Neural cell (in vitro differentiated cells): ENCODE results near the gene SLX4IP. TPM values are rescaled to one million over a fixed set of nuclear protein-coding genes. Genes with fewer than 3 reads are reported as not detected.
A peak's percentile ranks its signal among the peaks of the same experiment; 100 is the strongest.

ENCODE experiments used
- H2AFZ ChIP-seq: fragments of 200-600, 300-800 bp; sonication (generic), shearing (Covaris generic); 2 replicates; pipeline ENCODE4 v1.6.0; 2014; ENCODE audit warnings: low read depth, mild to moderate bottlenecking, antibody characterized with exemption, low read length, moderate library complexity
- H3F3A ChIP-seq: fragments of 200-600 bp; shearing (Covaris generic); 2 replicates; pipeline ENCODE4 v1.6.1; 2016; ENCODE audit warnings: mild to moderate bottlenecking, moderate library complexity, mixed read lengths, antibody characterized with exemption, low read length; ENCODE audit not compliant: insufficient read depth, poor library complexity, severe bottlenecking
- H3K27ac ChIP-seq: fragments of 200-600, 300-800 bp; sonication (generic), shearing (Covaris generic); 2 replicates; pipeline ENCODE4 v1.5.1; 2014; ENCODE audit warnings: mild to moderate bottlenecking, low read length, moderate library complexity
- H3K27me3 ChIP-seq: fragments of 300-800, 200-600 bp; sonication (generic), shearing (Covaris generic); 2 replicates; pipeline ENCODE4 v1.6.0; 2014; ENCODE audit warnings: mild to moderate bottlenecking, low read depth, low read length, moderate library complexity; ENCODE audit not compliant: insufficient read depth
- H3K36me3 ChIP-seq: fragments of 300-800, 200-600 bp; sonication (generic), shearing (Covaris generic); 2 replicates; pipeline ENCODE4 v1.5.1; 2014; ENCODE audit warnings: mild to moderate bottlenecking, antibody characterized with exemption, low read length, moderate library complexity; ENCODE audit not compliant: insufficient read depth
- H3K4me2 ChIP-seq: fragments of 300-800, 200-600 bp; sonication (generic), shearing (Covaris generic); 2 replicates; pipeline ENCODE4 v1.6.0; 2014; ENCODE audit warnings: mild to moderate bottlenecking, low read length
- H3K4me3 ChIP-seq: fragments of 300-800, 200-600 bp; sonication (generic), shearing (Covaris generic); 2 replicates; pipeline ENCODE4 v1.5.1; 2014; ENCODE audit warnings: mild to moderate bottlenecking, low read length, moderate library complexity
- H3K79me2 ChIP-seq: fragments of 200-600 bp; shearing (Covaris generic); replicated peaks from 2 replicates; pipeline ENCODE4 v1.6.0; 2014; ENCODE audit warnings: mild to moderate bottlenecking, low read length, moderate library complexity; ENCODE audit not compliant: insufficient read depth
- H3K9ac ChIP-seq: fragments of 300-800, 200-600 bp; sonication (generic), shearing (Covaris generic); 2 replicates; pipeline ENCODE4 v1.6.1; 2016; ENCODE audit warnings: mild to moderate bottlenecking, low read length, mixed read lengths
- H3K9me2 ChIP-seq: fragments of 200-600 bp; shearing (Covaris generic); 2 replicates; pipeline ENCODE4 v1.6.1; 2016; ENCODE audit warnings: mild to moderate bottlenecking, low read length, mixed read lengths; ENCODE audit not compliant: insufficient read depth
- H3K9me3 ChIP-seq: fragments of 200-600, 300-800 bp; sonication (generic), shearing (Covaris generic); 2 replicates; pipeline ENCODE4 v1.6.1; 2016; ENCODE audit warnings: mild to moderate bottlenecking, mixed run types, low read length, moderate library complexity, mixed read lengths
- H4K20me1 ChIP-seq: fragments of 200-600 bp; shearing (Covaris generic); 2 replicates; pipeline ENCODE4 v1.6.1; 2016; ENCODE audit warnings: mild to moderate bottlenecking, mixed run types; ENCODE audit not compliant: insufficient read depth
- EP300 ChIP-seq: fragments of 450-650 bp; conservative IDR thresholded peaks from 2 replicates; pipeline ENCODE4 v1.6.1; 2014; ENCODE audit warnings: antibody characterized with exemption, mild to moderate bottlenecking, moderate library complexity; ENCODE audit not compliant: poor library complexity, severe bottlenecking
- EZH2 ChIP-seq: fragments of 200-600, 300-800 bp; shearing (Covaris generic), sonication (generic); IDR thresholded peaks from 2 replicates; pipeline ENCODE4 v1.6.1; 2014; ENCODE audit warnings: antibody characterized with exemption, low read length, borderline replicate concordance, mild to moderate bottlenecking; ENCODE audit not compliant: insufficient read depth, poor library complexity, severe bottlenecking
- MXI1 ChIP-seq: fragments of 450-650 bp; conservative IDR thresholded peaks from 2 replicates; pipeline ENCODE4 v1.6.1; 2014; ENCODE audit warnings: antibody characterized with exemption, mild to moderate bottlenecking; ENCODE audit not compliant: poor library complexity, severe bottlenecking
- POLR2AphosphoS5 ChIP-seq: IDR thresholded peaks from 2 replicates; pipeline ENCODE4 v1.6.1; 2012
- SMC3 ChIP-seq: fragments of 450-650 bp; conservative IDR thresholded peaks from 2 replicates; pipeline ENCODE4 v1.6.1; 2014; ENCODE audit warnings: antibody characterized with exemption, mild to moderate bottlenecking, moderate library complexity; ENCODE audit not compliant: poor library complexity
- TAF1 ChIP-seq: IDR thresholded peaks from 2 replicates; pipeline ENCODE4 v1.6.1; 2012; ENCODE audit warnings: low read depth
- polyA plus RNA-seq: library from polyadenylated mRNA; depleted of rRNA; stranded (reverse); fragments of >200 nt; gene quantifications from 2 replicates; pipeline ENCODE4 v1.2.3, GENCODE V29; 2014
- TF ChIP-seq, protein P1 (sequence below): IDR thresholded peaks from 2 replicates; pipeline ENCODE4 v1.6.1; 2012; ENCODE audit warnings: borderline replicate concordance
- TF ChIP-seq, protein P2 (sequence below): fragments of 450-650 bp; IDR thresholded peaks from 2 replicates; pipeline ENCODE4 v1.5.1; 2014; ENCODE audit warnings: antibody characterized with exemption, mild to moderate bottlenecking, moderate library complexity; ENCODE audit not compliant: poor library complexity, severe bottlenecking

SLX4IP gene
- polyA plus RNA-seq, 1 donor from 2014 or later: 6.4 TPM

DNA sequence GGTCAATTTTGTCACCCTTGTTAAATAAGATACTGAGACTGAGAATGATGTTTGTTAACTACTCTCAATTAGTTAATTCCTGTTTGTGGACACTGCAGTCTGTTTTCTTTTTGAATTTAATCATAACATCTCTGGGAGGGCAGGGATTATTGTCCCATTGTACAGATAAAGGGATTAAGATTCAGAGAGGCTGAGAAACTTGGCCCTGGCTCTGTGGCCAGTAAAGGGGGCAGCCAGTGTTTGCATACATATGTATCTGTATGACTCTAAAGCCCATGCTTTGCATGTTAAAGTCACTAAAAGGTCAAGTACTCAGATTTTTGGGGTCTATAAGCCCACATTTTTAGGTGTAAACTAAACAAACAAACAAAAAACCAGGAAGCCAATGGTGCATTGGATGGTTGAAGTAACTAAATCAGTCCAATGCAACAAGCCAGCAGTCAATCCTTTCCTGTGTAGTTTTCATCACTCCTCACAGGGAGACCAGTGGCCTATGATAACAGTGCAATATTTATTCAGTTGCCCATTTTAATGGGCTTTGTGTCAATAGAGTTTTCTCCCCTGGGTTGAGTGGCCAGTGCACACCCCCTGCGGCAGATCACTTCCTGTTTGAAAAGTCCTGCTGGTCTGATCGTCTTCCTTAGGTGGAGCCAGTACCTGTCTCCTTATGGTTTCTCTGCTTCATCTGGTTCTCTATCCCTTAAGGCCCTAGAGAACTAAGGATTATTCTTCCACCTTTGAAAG lies 106.7 kb downstream of the SLX4IP start:
- no peak overlapping the region for H3K4me3 ChIP-seq
- no peaks in the 10 kb centered on the region for H3K79me2 ChIP-seq
- no peak overlapping the region for H2AFZ ChIP-seq
- H4K20me1 ChIP-seq: no peaks in the 10 kb centered on the region
- no peaks in the 10 kb centered on the region for H3F3A ChIP-seq
- H3K27me3 ChIP-seq: no peaks in the 10 kb centered on the region
- H3K9ac ChIP-seq: no peak overlapping the region
- no peaks in the 10 kb centered on the region for H3K36me3 ChIP-seq
- TF ChIP-seq EZH2: no peak
- TF ChIP-seq POLR2AphosphoS5: no peak
- no peak for TF ChIP-seq EP300
- no peak for TF ChIP-seq MXI1
- H3K4me2 ChIP-seq: no peak overlapping the region
- H3K9me2 ChIP-seq: no peaks in the 10 kb centered on the region
- no peak overlapping the region for H3K27ac ChIP-seq
- H3K9me3 ChIP-seq: no peaks in the 10 kb centered on the region

DNA sequence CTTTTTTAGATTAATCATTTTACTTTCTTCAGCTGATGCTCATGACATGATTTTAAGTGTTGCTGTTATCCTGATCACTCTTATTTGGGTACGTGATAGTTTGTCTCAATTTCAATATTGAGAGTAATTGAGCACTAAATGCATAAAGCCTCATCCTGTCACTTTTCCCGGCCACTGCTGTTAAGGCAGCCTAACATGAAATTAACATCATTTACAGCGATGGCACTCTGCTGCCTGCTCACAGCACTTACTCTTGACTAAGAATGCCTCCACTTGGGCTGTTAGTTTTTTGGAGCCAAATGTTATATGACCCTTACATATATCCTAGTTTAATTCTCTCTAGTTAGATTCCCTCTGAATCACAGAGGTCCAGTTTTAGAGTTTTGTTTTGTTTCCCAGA lies 107.3 kb downstream of the SLX4IP start:
- H3K4me2 ChIP-seq: no peak overlapping the region
- no peaks in the 10 kb centered on the region for H3K79me2 ChIP-seq
- H3K4me3 ChIP-seq: no peak overlapping the region
- H3K9ac ChIP-seq: no peak overlapping the region
- no peaks in the 10 kb centered on the region for H4K20me1 ChIP-seq
- no peak overlapping the region for H2AFZ ChIP-seq
- H3K27me3 ChIP-seq: no peaks in the 10 kb centered on the region
- H3K9me3 ChIP-seq: no peaks in the 10 kb centered on the region
- H3K36me3 ChIP-seq: no peaks in the 10 kb centered on the region
- no peak overlapping the region for H3K27ac ChIP-seq
- TF ChIP-seq EZH2 (no peak), EP300 (peak; percentile 30), POLR2AphosphoS5 (peak; percentile 64)
- H3K9me2 ChIP-seq: no peaks in the 10 kb centered on the region
- no peaks in the 10 kb centered on the region for H3F3A ChIP-seq

DNA sequence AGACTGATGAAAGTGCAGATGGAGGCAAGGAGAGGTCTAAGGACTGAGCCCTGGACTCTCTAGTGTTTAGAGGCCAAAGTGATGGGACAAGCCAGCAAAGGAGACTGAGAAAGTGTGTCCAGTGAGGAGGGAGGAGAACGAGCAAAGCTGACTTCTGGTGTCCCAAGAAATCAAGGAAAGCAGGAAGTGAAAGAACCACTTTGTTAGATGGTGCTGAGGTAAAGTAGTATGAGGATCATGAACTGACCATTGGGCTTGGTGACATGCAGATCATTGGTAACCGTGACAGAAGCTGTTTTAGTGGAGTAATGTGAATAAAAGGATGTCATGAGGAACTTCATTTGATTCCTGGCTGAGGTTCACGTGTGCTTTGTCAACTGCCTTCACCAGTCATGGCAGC lies 108.4 kb downstream of the SLX4IP start:
- H3K27ac ChIP-seq: no peak overlapping the region
- no peaks in the 10 kb centered on the region for H4K20me1 ChIP-seq
- no peaks in the 10 kb centered on the region for H3K79me2 ChIP-seq
- no peaks in the 10 kb centered on the region for H3F3A ChIP-seq
- H3K9me2 ChIP-seq: no peaks in the 10 kb centered on the region
- no peak overlapping the region for H3K9ac ChIP-seq
- TF ChIP-seq TAF1: no peak
- TF ChIP-seq EP300: no peak
- TF ChIP-seq EZH2: no peak
- TF ChIP-seq SMC3: no peak
- H3K36me3 ChIP-seq: no peaks in the 10 kb centered on the region
- no peaks in the 10 kb centered on the region for H3K9me3 ChIP-seq
- no peaks in the 10 kb centered on the region for H3K27me3 ChIP-seq
- H3K4me3 ChIP-seq: no peak overlapping the region
- H3K4me2 ChIP-seq: no peak overlapping the region
- H2AFZ ChIP-seq: no peak overlapping the region

DNA sequence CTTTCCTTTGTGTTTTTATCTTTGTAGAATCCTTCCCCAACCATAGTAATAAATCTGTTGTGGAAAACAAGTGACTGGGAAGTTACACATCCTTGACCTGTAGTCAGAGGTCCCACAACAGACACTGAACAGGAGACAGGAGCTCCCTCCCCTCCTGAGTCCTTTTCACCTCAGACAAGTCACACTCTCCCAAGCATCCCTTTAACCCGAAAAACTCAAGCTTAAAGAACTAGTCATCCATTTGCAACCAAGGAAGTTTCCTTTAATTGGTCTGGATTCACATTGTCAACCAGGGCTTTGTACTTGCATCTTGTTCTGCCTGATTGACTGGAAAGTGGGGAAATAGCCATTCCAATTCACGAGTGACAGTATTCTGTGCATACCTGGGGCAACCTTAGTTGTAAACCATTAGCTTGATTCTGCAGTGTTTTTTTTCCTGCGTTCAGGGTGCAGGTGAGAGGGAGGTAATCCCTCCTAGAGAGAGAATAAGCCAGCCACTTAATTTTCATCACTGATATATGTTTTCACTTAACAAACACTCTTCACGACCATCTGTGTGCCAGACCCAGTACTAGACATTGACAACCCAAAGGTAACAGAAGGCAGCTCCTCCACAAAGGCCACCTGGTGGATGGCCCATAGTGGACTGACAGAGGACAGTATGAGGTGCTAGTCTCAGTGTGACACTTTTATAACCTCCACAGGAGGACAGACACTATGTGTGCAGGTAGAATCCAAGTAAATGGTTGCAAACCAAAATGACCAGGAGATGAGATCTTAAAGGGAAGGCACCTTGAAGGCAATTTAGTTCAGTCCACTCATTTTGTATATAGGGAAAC lies 112.4 kb downstream of the SLX4IP start:
- no peak overlapping the region for H3K4me2 ChIP-seq
- no peak overlapping the region for H2AFZ ChIP-seq
- no peaks in the 10 kb centered on the region for H3K79me2 ChIP-seq
- no peak for TF ChIP-seq POLR2AphosphoS5
- TF ChIP-seq SMC3: no peak
- no peak for TF ChIP-seq MXI1
- TF ChIP-seq, protein P1, sequence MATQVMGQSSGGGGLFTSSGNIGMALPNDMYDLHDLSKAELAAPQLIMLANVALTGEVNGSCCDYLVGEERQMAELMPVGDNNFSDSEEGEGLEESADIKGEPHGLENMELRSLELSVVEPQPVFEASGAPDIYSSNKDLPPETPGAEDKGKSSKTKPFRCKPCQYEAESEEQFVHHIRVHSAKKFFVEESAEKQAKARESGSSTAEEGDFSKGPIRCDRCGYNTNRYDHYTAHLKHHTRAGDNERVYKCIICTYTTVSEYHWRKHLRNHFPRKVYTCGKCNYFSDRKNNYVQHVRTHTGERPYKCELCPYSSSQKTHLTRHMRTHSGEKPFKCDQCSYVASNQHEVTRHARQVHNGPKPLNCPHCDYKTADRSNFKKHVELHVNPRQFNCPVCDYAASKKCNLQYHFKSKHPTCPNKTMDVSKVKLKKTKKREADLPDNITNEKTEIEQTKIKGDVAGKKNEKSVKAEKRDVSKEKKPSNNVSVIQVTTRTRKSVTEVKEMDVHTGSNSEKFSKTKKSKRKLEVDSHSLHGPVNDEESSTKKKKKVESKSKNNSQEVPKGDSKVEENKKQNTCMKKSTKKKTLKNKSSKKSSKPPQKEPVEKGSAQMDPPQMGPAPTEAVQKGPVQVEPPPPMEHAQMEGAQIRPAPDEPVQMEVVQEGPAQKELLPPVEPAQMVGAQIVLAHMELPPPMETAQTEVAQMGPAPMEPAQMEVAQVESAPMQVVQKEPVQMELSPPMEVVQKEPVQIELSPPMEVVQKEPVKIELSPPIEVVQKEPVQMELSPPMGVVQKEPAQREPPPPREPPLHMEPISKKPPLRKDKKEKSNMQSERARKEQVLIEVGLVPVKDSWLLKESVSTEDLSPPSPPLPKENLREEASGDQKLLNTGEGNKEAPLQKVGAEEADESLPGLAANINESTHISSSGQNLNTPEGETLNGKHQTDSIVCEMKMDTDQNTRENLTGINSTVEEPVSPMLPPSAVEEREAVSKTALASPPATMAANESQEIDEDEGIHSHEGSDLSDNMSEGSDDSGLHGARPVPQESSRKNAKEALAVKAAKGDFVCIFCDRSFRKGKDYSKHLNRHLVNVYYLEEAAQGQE: no peak
- TF ChIP-seq, protein P2, sequence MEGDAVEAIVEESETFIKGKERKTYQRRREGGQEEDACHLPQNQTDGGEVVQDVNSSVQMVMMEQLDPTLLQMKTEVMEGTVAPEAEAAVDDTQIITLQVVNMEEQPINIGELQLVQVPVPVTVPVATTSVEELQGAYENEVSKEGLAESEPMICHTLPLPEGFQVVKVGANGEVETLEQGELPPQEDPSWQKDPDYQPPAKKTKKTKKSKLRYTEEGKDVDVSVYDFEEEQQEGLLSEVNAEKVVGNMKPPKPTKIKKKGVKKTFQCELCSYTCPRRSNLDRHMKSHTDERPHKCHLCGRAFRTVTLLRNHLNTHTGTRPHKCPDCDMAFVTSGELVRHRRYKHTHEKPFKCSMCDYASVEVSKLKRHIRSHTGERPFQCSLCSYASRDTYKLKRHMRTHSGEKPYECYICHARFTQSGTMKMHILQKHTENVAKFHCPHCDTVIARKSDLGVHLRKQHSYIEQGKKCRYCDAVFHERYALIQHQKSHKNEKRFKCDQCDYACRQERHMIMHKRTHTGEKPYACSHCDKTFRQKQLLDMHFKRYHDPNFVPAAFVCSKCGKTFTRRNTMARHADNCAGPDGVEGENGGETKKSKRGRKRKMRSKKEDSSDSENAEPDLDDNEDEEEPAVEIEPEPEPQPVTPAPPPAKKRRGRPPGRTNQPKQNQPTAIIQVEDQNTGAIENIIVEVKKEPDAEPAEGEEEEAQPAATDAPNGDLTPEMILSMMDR: no peak
- H3K9ac ChIP-seq: no peak overlapping the region
- no peaks in the 10 kb centered on the region for H3F3A ChIP-seq
- H3K36me3 ChIP-seq: no peaks in the 10 kb centered on the region
- no peaks in the 10 kb centered on the region for H3K27me3 ChIP-seq
- H3K9me2 ChIP-seq: no peaks in the 10 kb centered on the region
- H3K27ac ChIP-seq: no peak overlapping the region
- no peaks in the 10 kb centered on the region for H4K20me1 ChIP-seq
- H3K4me3 ChIP-seq: no peak overlapping the region
- no peaks in the 10 kb centered on the region for H3K9me3 ChIP-seq
